Stimulated activated CD8-positive, alpha-beta memory T cell treated with anti-CD3 and anti-CD28 coated beads, Interleukin-7, amount 100 ng/mL, for 4 hours (primary cell): ENCODE data around the gene TTC7B.
"Not testable (repeated sequence)": the region's sequence is repeated elsewhere in the genome, so short reads cannot be mapped to it uniquely, and the experiment has no call there.

ENCODE experiments used
- DNase-seq, 2 donors: peaks; one replicate each; pipeline ENCODE4 v3.0.0-alpha.2; 2020; ENCODE audit warnings: low read depth in 2 of 2

TTC7B gene

DNA sequence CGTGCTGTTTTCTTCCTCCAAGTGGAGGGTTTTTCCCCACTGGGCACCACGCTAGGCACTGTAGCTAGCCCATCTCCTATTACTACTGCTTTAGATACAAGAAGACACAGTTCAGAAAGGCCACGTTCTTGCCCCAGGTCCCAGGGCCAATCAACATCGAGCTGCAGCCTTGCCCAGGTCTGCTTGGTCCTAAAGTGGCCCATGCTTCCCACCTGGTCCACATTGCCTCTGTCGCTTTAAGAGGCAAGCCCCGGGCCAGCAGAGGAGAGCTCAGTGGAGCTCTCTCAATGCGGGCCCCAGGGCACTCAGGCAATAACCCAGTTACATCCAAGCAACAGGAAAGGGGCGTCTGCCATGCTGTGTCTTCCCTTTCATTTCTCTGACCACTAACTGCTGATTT, 271.3 kb downstream of the TTC7B start:
- no peak for DNase-seq

DNA sequence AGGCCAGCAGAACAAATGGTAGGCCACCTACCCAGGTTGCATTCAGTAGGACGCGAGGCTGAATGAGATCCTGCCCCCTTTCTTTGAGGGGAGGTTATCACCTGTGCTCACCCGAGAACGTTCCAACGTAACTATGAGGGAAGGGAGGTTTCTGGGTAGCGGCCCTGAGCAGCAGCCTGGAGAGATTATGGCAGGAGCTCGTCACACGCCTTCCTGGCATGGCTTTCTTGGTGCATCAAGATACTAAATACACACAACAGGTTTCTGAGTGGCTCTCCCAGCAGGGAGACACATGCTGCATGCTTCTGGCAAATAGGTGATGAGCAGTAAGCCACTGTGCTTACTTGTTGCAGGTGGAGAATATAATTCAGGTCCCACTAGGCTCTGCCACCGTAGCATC, 271.7 kb downstream of the TTC7B start:
- DNase-seq, result no peak

DNA sequence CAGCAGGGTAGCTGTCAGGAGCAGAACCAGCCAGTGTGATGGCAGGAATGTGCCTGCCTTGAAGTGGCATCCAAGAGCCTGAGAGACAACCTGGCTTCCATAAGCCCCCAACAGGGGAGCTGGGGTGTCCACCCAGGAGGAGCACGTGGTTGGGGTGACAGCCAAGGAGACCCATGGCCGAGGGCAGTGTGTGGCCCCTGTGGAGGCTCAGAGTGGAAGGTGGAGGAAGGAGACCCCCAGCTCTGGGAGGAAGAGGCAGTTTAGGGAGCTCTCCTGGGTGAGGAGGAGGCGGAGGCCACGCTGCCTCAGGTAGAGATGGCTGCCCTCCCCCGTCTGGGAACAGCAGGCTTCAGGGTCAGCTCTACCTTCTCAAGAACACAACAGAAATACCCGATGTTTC, 272.4 kb downstream of the TTC7B start:
- no peak for DNase-seq

DNA sequence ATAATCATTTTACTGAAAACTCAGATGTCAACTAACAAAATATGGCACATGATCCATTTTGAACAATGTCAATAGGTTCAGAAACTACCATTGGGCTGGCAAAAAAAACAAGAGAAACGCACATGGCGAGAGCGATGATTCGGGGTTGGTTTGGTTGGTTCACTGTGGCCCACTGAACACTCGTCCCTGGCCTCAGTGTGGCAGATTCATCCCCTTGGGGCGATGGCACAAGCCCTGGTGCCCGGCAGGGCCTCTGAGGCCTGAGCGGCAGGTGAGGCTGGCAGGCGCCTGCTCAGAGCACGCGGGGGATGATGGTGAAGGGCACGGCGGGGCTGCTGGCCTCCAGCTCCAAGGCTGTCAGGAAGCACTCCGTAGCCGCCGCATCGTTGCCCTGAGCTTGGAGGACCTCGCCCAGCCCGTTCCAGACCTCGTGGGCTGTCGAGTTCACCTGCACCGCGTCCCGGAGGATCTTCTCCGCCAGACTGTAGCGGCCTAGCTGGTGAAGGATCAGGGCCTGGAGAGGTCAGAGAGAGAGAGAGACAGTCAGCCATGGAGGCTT, 275.1 kb downstream of the TTC7B start:
- no peak for DNase-seq

DNA sequence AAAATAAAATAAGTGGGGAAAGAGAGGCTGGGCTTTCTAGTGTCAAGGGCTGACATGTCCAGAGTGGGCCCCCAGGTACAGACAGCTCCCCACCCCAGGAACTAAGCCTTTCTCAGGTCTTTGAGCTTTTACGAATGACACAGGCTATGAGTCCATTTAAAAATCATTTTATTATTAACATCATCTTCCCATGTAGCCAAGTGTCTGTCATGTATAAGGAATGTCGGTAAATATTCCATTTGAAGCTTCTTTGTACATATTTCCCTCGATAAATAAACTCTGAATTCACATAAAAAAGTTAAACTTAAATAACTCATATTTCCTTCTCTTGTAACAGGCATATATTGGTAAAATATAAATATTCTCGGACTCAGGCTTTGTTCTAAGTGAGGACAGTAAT, 275.8 kb downstream of the TTC7B start:
- DNase-seq, result no peak

DNA sequence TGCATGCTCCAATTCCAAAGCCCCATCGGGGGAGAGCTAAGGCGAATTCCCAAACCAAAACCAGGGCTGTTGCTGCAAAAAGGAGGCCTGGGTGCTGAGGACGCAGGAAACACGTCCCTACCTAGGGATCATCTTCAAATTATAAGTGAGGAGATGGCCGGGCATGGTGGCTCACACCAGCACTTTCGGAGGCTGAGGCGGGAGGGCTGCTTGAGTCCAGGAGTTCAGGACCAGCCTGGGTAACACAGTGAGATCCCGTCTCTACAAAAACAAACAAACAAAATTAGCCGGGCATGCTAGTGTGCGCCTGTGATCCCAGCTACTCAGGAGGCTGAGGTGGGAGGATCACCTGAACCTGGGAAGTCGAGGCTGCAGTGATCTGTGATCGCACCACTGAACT, 276.2 kb downstream of the TTC7B start:
- no peak for DNase-seq

DNA sequence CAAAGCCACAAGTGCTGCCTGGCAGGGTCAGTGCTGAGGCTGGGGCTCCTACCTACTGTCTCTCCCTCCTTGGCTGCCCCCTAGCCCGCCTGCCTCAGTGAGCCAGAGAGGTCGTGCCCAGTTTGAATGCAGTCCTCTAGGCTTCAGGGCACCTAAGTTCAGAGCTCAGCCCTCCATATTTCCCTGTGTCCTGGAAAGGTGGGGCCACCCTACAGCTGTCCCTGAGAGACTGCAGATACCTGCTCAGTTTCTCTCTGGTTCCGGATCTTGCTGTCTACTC, 276.8 kb downstream of the TTC7B start:
- no peak for DNase-seq

DNA sequence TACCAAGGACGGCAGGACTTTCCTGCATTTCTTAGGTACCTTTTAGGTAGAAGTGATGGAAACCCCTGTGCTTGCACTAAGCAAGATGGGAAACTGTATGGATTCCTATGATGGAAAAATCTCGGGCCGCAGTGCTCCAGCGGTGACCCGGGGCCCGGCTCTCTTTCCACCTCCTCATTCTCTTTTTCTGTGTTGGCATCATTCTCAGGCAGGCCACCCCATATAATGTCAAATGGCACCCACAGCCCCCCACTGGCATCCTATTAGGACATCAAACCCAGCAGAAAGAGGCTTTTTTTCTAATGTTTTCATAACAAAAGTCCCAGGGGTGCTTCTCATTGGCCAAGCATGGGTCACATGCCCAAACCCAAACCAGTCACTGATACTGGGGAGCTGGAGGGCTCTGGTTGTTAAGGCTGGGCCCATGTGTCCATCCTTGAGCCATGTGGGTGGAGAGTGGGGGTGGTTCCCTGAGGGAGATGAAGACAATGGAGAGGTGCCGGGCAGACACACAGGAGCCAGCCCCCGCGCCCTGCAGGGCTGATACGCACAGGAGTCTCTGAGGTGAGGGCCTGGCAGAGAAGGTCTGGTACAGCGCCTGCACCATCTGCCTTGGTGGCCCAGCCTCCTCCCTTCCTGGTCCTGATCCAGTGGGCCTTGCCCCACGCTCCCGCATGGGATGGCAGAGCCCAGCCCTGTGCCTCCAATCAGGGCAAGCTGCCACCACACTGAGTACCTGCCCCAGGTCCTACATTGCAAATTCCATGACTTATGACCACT, 277.3 kb downstream of the TTC7B start:
- DNase-seq, result no peak

DNA sequence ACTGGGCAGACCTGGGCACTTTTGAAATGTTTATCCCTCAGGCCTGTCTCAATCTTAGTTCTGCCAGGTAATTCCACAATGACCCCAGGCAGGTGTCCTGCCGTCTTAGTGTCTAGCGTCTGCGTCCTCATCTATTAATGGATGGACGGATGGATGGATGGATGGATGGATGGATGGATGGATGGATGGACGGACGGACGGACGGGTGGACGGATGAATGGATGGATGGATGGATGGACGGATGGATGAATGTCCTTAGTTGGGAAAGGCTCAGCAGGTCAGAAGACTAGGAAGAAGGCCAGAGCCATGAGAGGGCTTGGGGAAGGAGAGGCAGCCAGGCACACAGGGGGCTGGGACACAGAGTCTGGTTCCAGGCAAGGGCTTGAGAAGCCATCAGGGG, 278.1 kb downstream of the TTC7B start:
- no peak for DNase-seq

DNA sequence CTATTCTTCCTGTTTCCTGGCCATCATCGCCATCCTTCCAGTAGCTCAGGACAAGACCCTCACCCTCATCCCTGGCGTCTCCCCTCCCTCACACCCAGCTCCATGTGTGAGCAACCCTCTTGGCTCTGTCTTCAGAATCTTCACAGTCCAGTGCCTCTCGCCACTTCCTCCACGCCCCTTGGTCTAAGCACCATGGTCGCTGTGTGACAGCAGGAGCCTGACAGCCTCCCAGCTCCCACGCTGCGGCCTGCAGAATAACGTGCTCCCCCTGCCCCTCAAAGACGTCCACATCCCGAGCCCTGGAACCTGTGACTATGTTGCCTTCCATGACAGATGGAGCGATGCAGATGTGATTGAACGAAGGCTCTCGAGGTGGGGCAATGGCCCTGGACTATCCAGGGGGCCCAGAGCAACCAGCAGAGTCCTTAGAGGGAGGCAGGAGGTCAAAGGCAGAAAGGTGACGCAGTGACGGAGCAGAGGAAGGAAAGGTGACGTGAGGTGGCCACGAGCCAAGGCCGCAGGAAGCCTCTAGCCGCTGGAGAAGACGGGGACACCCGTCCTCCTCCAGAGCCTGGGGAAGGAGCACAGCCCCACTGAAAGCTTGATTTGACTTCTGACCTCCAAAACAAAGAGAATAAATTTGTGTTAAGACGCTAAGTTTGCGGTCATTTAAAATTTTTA, 279.6 kb downstream of the TTC7B start:
- no peak for DNase-seq

DNA sequence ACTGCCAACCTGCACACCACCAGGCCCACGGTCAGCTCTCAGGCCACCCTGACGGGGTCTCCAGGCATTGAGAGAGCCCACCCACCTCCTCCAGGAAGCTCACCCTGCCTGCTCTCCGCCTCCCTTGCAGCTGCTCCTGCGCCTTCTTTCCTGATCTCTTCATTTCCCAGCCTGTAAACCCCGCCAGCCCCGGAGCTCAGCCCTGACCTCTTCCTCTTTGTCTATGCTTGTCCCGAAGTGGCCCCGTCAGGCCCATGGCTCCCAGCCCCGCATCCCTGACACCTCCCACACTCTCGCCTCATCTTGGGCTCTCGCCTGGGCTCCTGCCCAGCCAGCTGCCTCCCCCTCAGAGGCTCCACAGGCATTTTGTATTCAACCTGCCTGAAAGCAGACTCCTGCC, 280.1 kb downstream of the TTC7B start:
- DNase-seq, result no peak

DNA sequence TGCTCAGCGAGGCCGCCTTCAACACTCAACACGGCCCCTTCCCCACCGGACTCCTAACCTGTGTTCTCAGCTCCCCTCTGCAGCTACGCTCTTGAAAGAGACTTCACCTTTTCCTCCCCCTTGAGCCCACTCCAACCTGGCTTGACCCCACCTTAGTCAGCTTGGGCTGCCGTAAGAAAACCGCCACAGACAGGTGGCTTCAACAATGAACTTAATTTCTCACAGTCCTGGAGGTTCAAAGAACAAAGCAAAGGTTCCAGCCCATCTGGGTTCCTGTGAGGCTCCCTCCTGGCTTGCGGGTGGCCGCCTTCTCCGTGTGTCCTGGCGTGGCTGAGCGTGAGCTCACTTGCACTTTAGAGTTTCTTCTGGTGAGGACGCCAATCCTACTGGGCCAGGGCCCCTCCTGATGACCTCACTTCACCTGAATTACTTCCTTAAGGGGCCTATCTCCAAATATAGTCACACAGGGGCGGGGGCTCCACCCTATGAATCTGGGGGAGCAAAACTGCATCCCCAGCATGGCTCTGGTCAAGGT, 280.6 kb downstream of the TTC7B start:
- no peak for DNase-seq

DNA sequence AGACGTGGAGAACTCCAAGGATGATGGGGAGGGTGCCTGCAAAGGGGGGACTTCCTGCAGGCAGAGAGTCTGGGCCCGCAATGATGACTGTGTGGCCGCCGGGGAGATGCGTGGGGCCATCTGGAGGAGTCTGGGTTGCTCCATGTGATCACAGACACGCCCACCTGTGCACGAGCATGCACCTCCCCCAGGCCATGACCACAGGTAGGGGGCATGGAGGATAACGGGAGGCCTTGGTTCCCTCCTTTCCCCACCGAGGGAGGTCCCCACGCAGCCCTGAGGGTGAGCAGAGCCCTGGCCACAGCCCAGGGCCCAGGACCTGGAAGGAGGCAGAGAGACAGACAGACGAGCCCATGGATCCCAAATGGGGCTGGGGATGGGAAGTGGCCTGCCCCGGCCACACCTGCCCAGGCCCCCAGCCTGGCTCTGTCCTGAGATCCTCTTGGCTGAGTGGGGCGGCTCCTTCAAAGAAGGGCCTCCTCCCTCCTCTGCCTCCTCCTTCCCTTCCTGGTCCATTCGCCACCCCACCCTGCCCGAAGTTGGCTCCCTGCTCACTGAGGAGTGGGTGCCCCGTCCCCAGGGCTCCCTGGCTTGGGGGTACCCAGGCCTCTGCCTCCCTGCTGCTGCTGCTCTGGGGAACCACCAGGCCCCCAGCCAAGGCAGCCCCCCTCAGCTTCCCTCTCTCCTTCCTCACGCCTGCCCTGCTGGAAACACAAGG, 281.2 kb downstream of the TTC7B start:
- no peak for DNase-seq

DNA sequence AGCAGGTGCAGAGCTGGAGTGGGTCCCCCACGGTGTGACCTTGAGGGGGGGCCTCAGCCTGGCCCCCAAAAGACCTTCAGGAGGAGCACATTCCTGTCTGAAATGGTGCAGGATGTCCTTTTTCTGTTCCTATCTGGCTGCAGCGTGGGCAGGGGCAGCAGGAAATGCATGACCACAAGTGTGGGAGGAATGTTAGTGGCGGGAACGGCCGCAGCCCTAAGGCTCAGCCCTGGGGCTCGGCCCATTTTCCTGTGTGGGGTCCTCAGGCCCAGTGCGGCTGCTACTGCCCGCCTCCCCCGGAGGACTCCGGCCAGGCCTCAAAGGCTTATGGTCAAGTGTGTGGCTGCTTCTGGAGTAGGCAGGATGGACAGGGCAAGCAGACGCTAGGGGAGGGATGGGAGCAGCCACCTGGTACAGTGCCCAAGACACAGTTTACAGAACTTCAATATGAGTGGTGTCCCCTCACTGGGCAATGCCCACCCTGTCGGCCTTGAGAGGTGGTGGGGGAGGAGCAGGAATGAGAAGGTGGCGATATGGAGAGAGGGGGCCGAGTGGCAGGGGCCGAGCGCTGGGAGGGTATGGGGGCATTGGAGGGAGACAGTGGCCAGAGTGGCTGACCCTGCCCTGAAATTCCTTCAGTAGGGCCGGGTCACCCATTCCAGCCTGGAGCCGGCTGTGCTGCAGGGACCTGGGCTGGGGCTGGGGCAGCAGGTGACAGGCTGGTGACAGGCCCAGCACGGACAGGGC, 282.0 kb downstream of the TTC7B start:
- DNase-seq, result no peak

DNA sequence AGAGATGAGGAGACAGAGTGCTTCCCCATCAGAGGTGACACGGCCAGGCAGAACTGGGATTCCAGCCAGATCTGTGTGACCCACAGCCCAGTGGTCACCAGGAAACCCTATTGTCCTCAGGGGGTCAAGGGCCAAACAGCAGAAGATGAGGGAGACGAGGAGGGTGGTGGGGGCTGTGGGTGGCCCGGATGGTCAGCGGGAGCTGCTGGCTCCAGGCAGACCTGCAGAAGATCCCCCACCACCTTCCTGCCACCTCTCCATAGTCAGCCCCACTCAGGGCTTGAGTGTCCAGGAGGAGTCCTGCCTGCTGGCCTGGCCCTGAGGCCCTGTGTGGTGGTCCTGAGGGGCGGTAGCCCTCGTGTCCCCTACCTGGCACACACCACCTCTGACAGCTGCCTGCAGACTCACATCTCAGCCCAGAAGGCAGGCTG, 282.6 kb downstream of the TTC7B start:
- no peak for DNase-seq

DNA sequence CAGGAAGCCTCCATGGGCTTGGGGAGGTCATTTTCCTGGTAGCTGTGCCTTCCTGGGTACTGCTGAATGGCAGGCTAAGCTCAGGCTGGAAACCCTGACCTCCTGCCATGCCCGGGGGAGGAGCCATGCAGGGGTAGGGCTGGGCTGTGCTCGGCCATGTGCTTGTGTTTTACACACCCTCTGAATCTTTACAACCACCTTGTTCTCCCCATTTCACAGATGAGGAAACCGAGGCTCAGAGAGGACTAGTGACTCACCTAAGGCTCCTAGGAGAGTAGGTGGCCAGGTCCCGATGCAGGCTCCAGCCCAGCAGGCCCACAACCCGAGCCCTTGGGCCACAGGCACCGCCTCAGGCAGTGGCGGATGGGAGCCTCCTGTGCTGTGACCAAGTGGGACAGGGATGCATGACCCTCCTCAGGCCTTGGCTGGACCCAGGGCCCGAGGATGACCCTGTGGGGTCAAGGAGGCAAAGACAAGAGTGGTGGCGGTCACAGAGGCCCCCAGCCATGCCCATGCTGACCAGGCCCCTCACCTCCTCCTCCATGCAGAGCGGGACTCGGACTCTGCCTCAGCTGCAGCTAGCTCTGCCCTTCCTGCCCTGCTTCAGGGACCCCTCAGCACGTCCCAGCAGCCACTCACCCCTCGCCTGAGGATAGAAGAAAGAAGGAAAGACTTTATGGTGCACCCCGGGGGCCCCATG, 283.3 kb downstream of the TTC7B start:
- no peak for DNase-seq

DNA sequence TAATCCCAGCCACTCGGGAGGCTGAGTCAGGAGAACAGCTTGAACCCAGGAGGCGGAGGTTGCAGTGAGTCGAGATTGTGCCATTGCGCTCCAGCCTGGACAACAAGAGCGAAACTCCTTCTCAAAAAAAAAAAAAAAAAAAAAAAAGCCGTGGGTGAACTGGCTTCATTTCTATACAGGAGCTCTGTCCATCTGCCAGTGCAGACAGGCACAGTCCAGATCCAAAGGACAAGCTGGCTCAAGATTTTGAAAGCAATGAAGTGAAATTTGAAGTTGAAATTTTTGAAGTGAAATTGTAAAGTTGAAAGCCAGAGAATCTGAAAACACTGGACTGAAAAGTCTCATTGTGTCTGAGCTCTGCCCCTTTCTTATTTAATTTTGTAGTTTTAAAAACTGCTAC, 284.7 kb downstream of the TTC7B start:
- DNase-seq, result no peak

DNA sequence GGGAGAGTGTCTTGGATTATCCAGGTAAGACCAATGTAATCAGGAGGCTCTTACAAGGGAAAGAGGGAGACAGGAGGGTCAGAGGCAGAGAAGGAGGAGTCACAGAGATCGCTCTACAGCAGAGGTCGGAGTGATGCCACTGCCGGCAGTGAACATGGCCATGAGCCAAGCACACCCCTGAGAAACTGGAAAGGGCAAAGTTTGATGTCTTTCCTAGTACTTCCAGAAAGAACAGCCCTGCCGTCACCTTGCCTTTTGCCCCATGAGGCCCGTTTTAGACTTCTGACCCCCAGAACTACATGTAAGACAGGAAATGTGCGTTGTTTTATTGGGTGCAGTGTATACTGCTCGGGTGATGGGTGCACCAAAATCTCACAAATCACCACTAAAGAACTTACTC, 285.7 kb downstream of the TTC7B start:
- DNase-seq, result no peak

DNA sequence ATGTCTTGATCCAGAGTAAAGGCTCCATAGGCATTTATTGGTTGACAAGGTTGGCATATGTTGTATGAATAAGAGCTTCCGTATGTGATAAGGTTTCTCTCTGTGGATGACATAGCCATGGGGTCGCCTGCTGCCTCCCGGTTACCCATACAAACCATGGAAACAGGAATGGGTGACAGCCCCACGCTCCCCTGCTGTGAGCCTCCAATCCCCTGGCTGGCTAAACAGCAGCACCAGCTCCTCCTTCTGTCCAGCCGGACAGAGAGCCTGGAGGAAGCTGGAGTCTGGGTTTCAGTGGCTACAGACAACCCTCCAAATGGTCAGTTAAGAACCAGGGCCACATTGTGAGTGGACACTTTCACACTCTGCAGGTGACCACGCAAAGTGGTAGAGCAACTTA, 288.3 kb downstream of the TTC7B start:
- no peak for DNase-seq

DNA sequence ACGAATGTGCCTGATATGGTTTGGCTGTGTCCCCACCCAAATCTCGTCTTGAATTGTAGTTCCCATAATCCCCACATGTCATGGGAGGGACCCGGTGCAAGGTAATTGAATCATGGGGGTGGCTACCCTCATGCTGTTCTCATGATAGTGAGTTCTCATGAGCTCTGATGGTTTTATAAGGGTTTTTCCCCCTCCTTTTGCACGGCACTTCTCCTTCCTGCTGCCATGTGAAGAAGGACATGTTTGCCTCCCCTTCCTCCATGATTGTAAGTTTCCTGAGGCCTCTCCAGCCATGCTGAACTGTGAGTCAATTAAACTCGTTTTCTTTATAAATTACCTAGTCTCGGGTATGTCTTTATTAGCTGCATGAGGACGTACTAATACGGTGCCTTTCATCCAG, 289.7 kb downstream of the TTC7B start:
- DNase-seq, result not testable (repeated sequence)

DNA sequence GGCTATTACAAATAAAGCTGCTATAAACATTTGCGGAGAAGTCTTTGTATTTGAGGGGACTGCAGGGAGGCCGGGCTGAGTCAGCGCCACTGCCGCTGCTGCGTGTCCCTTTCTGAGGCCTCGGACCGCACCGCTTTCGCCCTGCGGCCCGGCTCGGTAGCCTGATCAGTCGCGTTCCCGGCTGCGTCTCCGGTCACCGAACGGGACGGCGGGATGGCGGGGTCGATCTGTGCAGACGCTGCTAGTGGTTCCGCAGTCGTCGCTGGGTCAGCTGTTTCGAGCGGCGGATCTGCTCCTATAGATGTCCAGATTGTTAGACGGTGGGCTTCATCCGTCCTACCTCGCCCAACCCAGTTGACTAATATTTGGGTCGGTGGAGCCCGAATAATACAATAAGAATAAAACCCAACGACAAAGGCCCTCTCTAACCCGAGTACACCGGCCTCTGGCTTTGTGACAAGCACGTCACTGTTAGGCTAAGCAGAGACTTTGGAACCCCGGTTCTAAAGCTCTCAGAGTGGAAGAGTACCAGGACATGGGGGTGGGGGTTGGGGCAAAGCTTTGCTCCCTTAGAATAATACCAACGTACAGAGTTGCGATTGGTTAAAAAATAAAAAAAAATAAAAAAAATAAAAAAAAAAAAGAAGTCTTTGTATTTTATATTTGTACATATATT, 290.7 kb downstream of the TTC7B start:
- not testable (repeated sequence) for DNase-seq
